AG09309 (cell line): ENCODE results near the gene HRCT1.

ENCODE experiments used
- DNase-seq: peaks from one replicate; pipeline ENCODE4 v3.0.0-alpha.2; 2010; ENCODE audit warnings: low read depth
- H3K4me3 ChIP-seq: 2 replicates; pipeline ENCODE4 v1.5.1; 2011; ENCODE audit warnings: mild to moderate bottlenecking, low read depth, low read length, moderate library complexity; ENCODE audit not compliant: control insufficient read depth
- TF ChIP-seq, protein P1 (sequence below): IDR thresholded peaks from 2 replicates; pipeline ENCODE4 v1.5.1; 2011; ENCODE audit warnings: mild to moderate bottlenecking, low read depth, low read length, inconsistent platforms; ENCODE audit not compliant: insufficient read depth, control insufficient read depth; ENCODE audit errors: missing control alignments

HRCT1 gene

DNA sequence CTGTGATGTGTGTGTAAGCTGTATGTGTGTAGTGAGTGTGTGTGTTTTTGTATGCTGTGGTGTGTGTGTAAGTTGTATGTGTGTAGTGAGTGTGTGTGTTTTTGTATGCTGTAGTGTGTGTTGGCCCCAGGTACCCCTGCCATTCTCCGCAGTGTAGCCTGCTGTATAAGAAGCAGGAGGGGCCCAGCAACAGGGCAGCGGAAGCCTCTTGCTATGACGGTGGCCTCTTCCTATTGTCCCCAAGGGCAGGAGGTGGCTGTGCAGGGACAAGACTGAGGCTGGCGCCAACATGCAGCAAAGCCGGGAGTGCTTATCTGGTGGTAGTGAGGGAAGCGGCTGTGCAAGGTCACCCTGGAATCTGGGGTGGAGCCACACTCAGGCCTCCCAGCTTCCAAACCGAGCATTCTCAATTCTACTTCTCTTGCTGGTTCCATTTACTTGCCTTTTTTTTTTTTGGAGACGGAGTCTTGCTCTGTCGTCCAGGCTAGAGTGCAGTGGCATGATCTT, 8.4 kb downstream of the HRCT1 start:
- no peak overlapping the region for H3K4me3 ChIP-seq
- TF ChIP-seq, protein P1, sequence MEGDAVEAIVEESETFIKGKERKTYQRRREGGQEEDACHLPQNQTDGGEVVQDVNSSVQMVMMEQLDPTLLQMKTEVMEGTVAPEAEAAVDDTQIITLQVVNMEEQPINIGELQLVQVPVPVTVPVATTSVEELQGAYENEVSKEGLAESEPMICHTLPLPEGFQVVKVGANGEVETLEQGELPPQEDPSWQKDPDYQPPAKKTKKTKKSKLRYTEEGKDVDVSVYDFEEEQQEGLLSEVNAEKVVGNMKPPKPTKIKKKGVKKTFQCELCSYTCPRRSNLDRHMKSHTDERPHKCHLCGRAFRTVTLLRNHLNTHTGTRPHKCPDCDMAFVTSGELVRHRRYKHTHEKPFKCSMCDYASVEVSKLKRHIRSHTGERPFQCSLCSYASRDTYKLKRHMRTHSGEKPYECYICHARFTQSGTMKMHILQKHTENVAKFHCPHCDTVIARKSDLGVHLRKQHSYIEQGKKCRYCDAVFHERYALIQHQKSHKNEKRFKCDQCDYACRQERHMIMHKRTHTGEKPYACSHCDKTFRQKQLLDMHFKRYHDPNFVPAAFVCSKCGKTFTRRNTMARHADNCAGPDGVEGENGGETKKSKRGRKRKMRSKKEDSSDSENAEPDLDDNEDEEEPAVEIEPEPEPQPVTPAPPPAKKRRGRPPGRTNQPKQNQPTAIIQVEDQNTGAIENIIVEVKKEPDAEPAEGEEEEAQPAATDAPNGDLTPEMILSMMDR, result no peak
- DNase-seq, result no peak

GRCh38 chr9:35915681-35916294, 9.8 kb downstream of the HRCT1 start:
- no peak overlapping the region for H3K4me3 ChIP-seq
- DNase-seq, result no peak
- TF ChIP-seq, protein P1, result no peak

DNA sequence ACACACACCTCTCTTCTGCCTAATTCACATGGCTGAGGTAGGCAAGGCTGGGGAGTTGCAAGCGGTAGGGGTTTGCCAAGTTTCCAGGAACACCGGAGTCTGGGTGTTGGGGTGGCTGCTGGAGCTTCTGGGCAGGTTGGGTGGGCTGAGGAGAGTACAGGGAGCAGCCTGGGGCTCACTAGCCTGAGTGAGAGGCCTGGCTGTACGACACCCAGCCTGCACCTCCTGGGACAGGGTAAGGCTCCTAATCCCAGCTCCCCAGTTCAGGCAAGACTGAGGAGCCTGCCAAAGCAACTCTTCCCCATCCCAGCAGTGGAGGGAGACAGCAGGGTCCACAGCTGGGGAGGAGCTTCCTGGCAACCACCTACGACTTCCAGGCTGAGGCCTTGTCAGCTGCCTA, 11.3 kb downstream of the HRCT1 start:
- DNase-seq, result no peak
- no peak overlapping the region for H3K4me3 ChIP-seq
- TF ChIP-seq, protein P1, result no peak

GRCh38 chr9:35918780-35919179, 12.8 kb downstream of the HRCT1 start:
- H3K4me3 ChIP-seq, result no peak overlapping the region

GRCh38 chr9:35919212-35920008, 13.4 kb downstream of the HRCT1 start:
- no peak for DNase-seq
- TF ChIP-seq, protein P1, result no peak
- no peak overlapping the region for H3K4me3 ChIP-seq

More at GRCh38 chr9:35918780-35919179, 12.8 kb downstream of the HRCT1 start:
- DNase-seq, result no peak
- TF ChIP-seq, protein P1, result no peak

- H3K4me3 ChIP-seq, result no peak overlapping the region
- TF ChIP-seq, protein P1, result no peak
- DNase-seq, result no peak
These were observed 14.1 kb downstream of the HRCT1 start for GRCh38 chr9:35920051-35920620.
